ENCODE results near the gene KIF17.

Gene KIF17

DNA sequence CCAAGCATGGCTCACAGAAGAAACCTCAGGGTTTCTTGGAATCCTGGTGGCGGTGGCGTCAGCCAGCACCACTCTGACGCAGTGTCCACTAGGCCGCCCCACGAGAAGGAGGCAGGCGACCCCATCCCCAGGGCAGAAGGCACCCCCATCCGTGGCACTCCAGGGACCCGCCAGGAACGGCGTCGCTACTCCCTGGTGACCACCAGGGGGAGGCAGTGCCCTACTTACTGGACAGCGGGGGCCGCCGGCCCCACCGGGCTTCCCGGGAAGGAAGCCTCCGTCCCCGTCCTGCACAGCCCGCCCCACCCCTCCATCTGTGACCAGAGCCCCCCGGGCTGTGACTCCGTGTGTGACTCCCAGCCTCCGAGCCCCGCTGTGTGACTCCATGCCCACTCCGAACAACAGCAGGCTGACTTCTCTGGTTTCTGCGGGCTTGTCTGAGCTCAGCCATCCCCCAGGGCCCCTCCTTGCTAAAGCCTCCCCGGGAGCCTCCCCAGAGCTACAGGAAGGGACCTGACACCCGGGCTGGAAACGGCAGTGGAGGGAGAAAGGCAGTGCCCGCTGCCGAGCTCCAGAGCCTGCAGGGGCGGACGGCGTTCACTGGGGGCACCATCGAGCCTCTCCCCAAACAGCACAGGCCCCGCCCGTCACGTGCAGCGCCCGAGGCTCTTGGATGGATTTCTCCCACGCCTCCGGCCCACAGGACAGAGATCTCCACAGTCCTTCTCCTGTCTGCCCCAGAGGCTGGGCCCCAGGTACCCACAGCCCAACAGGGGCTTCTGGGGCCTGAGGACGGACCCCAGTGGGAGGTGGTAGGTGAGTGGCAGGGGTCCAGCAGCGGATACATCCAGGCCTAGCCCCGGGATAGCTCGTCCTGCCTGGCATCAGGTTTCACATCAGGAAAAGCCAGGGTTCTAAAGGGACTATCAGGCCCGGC, 21.1 kb downstream of the KIF17 start:
- peak overlapping the region; percentile 77 for H3K4me3 Mint-ChIP-seq
- H3K36me3 Mint-ChIP-seq (ENCODE audit: low read depth): no peaks in the 10 kb centered on the region
- no peak overlapping the region for H3K27ac Mint-ChIP-seq
- H3K4me1 Mint-ChIP-seq: peaks cover 4% of the 10 kb centered on the region
- no peaks in the 10 kb centered on the region for H3K27me3 Mint-ChIP-seq
- no peaks in the 10 kb centered on the region for H3K9me3 Mint-ChIP-seq
- ATAC-seq (peak; percentile 89), DNase-seq (peak; percentile 79)

DNA sequence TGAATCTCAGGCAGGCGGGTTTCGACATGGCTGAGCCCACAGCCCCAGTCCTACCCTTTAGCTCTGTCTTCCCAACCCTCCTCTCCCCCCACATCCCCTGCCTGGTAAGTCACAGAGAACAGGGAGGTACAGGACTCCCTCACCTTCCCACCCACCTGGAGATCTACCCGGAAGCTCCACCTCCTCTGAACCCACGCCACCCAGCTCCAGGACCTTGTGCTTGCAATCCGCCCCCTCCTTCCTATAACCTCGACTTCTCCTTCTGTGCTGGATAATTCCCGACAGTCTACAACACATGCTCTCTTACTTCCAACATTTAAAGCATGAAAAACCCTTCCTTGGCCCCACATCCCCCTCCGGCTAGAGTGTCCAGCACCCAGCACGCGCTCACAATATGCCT, 22.3 kb downstream of the KIF17 start:
- ATAC-seq (no peak), DNase-seq (no peak)
- no peaks in the 10 kb centered on the region for H3K9me3 Mint-ChIP-seq
- H3K4me3 Mint-ChIP-seq: no peak overlapping the region
- peaks cover 4% of the 10 kb centered on the region for H3K4me1 Mint-ChIP-seq
- no peaks in the 10 kb centered on the region for H3K27me3 Mint-ChIP-seq
- no peaks in the 10 kb centered on the region for H3K36me3 Mint-ChIP-seq (ENCODE audit: low read depth)
- H3K27ac Mint-ChIP-seq: no peak overlapping the region

DNA sequence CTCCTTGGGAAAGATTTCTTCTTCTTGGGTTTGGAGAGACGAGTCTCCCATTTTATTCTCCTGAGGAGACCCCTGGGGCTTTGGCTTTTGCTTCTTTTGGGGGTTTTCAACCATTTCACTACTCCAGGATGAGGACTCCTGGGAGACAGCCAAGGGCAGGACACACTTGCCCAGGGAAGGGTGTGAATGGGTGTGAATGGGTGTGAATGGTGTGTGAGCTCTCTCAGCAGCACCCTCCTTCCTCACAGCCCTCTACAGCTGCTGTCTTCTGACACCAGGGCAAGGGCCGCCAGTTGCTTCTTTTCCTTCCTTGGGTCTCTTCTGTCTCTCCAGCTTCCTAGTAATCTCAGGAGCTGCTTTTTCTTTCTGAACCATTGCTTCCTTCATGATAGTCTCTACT, 24.2 kb downstream of the KIF17 start:
- no peaks in the 10 kb centered on the region for H3K9me3 Mint-ChIP-seq
- no peaks in the 10 kb centered on the region for H3K36me3 Mint-ChIP-seq (ENCODE audit: low read depth)

DNA sequence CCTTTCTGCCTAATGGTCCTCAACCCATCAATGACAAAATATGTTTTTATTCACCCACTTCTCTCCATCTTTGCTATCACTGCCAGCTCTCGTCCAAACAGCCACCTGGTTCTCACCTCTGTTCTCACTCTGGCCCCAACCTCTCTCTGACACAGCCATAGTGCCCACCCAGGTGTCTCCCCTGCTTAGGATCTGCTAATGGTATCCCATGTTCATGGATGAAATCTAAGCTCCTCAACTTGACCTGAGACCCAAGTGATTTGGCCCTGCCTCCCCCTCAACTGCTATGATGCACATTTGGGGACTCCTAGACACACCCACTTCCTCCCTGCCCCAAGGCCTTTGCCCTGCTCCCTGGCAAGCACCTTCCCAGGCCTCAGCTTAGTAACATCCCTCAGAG, 25.9 kb downstream of the KIF17 start:
- H3K4me3 Mint-ChIP-seq: no peak overlapping the region
- DNase-seq: no peak
- ATAC-seq: no peak
- H3K27ac Mint-ChIP-seq: no peak overlapping the region
- no peaks in the 10 kb centered on the region for H3K27me3 Mint-ChIP-seq
- peaks cover 4% of the 10 kb centered on the region for H3K4me1 Mint-ChIP-seq
- no peaks in the 10 kb centered on the region for H3K9me3 Mint-ChIP-seq
- no peaks in the 10 kb centered on the region for H3K36me3 Mint-ChIP-seq (ENCODE audit: low read depth)

More for the DNA sequence above, 24.2 kb downstream of the KIF17 start:
- no peak for DNase-seq
- Mint-ChIP-seq H3K4me1 (peaks cover 4% of the 10 kb centered on the region), H3K4me3 (no peak overlapping the region), H3K27ac (no peak overlapping the region), H3K27me3 (no peaks in the 10 kb centered on the region)
- no peak for ATAC-seq

DNA sequence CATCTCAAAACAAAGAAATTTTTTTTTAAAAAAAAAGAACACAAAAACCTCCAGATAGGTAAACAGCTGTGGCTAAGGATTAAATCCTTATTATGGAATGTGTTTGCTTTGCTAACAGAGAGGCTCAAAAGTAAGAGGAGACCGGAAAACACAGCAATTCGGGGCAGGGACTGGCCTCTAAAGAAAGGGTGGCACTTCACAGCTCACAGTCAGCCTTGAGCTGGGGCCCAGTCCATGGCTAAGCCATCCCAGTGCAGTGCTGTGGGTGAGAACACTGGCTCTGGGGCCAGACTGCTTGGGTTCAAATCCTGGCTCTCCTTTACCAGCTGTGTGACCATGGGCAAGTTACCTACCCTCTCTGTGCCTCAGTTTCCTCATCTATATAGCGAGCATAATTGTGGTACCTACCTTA, 28.2 kb downstream of the KIF17 start:
- no peak for DNase-seq
- Mint-ChIP-seq H3K36me3 (ENCODE audit: low read depth) (no peaks in the 10 kb centered on the region), H3K9me3 (no peaks in the 10 kb centered on the region), H3K27ac (no peak overlapping the region), H3K27me3 (no peaks in the 10 kb centered on the region), H3K4me1 (no peaks in the 10 kb centered on the region), H3K4me3 (no peak overlapping the region)
- ATAC-seq: no peak

DNA sequence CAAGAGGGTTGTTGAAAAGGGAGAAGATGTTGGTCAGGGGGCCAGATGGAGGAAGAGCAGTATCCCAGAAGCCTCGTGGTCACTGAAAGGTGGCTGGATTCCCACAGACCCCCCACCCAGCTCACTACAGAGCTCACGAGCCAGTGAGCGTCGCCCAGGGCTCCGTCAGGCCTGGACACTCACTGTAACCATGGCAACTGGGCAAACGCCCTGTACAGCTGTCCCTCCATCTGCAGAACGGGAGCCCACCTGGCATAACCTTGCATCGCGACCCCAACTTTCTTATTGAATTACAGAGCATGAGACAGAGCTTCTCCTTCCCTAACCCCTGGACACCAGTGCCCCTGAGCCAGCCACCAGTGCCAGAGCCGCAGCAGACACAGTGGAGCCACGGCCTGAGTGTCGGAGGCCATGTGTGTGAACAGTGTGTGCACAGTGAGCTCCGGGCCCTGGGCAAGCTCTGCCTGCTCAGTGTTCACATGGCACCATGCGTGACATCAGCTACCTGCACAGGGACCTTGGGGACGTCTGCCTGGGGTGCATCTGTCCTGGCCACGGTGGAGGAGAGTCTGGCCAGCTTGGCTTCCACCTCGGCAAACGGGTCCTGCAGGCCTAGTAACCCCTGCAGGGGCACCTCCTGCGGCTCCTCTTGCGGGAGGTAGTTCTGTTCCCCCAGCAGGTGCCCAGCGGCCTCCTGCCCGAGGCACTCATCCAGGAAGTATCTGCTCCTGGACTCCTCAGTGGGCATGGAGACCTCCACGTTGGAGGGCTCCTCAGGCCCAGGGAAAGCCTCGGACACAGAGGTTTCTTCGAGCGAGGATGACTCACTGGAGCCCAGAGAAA, 30.7 kb downstream of the KIF17 start:
- Mint-ChIP-seq H3K27ac (no peak overlapping the region), H3K4me3 (no peak overlapping the region), H3K36me3 (ENCODE audit: low read depth) (no peaks in the 10 kb centered on the region), H3K4me1 (no peaks in the 10 kb centered on the region), H3K27me3 (peaks cover under 1% of the 10 kb centered on the region), H3K9me3 (no peaks in the 10 kb centered on the region)
- ATAC-seq (no peak), DNase-seq (no peak)

DNA sequence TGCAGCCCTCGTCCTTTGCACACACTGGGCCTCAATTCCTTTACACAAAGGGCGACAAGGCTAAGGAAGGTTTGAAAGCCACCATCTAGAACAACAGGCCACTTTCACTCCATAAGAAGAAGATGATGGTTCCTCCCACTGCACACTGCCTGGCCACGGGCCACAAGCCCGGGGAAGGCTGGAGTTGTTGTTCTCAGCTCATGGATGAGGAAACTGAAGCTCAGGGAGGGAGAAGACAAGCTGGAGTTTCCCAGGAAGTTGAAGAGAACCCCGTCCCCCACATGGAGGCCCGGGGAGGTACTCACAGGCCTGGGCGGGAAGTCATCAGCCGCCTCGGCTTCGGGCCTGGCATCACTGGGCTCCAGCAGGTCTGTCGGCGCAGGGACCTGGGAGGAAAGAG, 32.1 kb downstream of the KIF17 start:
- ATAC-seq (no peak), DNase-seq (no peak)
- Mint-ChIP-seq H3K4me3 (no peak overlapping the region), H3K27me3 (peaks cover 3% of the 10 kb centered on the region), H3K4me1 (no peaks in the 10 kb centered on the region), H3K27ac (no peak overlapping the region), H3K9me3 (no peaks in the 10 kb centered on the region), H3K36me3 (ENCODE audit: low read depth) (no peaks in the 10 kb centered on the region)

DNA sequence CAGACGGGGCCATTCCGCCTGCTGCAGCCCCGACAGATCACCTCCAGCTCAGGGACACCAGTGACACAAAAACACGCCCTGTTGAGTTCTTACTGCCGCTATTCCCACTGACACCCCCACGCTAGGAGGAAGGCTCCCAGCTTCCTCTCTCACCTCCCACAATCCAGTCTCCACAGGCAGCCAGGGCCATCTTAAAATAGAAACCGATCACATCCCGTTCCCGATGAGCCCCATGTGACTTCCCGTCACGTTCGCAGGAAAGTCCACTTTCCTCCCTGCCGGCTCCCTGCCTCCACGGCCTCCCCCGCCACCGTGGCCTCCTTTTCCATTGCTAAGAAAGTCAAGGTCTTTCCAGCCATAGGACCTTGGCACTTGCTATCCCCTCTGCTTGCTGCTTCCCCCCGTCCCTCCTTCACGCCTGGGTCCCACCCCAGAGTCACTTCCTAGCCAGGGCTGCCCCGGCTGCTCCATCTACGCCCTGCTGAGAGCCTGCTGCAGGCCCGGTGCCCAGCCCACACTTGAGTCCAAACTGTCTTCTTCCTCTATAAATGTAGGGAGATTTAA, 32.6 kb downstream of the KIF17 start:
- Mint-ChIP-seq H3K27me3 (peaks cover 5% of the 10 kb centered on the region), H3K4me1 (no peaks in the 10 kb centered on the region), H3K4me3 (no peak overlapping the region), H3K27ac (no peak overlapping the region), H3K9me3 (no peaks in the 10 kb centered on the region), H3K36me3 (ENCODE audit: low read depth) (no peaks in the 10 kb centered on the region)
- ATAC-seq (no peak), DNase-seq (no peak)

DNA sequence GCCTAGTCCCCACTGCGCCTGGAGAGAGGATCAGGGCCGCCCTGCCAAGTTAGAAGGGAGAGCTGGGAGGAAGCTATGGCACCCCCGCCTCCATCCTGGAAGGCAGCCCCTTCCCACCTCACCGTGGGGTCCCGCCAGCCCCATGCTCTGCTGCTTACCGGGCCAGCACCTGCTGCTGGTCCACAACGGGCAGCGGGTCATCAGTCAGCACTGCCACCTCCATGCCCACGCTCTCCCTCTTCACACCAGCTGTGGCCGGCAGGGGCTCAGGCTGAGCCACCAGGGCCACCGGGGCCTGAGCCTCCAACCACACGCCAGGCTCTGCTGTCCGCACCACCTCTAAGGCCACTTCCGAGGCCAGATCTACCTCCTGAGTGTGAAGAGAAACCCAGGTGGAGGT, 33.2 kb downstream of the KIF17 start:
- DNase-seq (no peak), ATAC-seq (no peak)
- H3K27me3 Mint-ChIP-seq: peaks cover 7% of the 10 kb centered on the region
- H3K36me3 Mint-ChIP-seq (ENCODE audit: low read depth): no peaks in the 10 kb centered on the region
- no peaks in the 10 kb centered on the region for H3K9me3 Mint-ChIP-seq
- H3K27ac Mint-ChIP-seq: no peak overlapping the region
- H3K4me3 Mint-ChIP-seq: no peak overlapping the region
- no peaks in the 10 kb centered on the region for H3K4me1 Mint-ChIP-seq

DNA sequence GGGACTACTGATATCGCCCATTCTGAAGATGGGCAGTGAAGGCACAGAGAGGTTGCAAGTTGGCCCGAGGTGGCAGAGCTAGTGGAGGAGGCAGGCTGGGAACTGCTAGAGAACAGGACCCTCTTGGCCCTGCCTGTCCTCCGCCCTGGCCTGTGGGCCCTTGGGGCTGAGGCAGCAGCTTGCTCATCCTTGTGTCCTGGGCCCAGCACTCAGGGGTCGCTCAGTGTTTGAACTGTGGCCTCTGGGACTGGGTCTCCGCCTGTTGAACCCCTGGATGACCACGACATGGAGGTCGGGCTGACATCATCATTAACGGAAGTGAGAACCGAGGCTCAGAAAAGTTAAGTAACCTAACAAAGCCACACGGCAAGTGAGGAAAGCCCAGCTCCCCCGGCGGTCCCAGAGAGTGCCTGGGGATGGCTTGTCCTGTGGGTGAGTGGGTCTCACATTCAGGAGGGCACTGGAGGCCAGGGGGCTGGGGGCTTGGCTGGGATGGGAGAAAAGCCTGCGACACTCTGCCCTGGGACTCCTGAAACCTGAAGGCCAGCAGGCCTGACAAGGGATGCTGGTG, 33.7 kb downstream of the KIF17 start:
- H3K27ac Mint-ChIP-seq: no peak overlapping the region
- no peak for DNase-seq

DNA sequence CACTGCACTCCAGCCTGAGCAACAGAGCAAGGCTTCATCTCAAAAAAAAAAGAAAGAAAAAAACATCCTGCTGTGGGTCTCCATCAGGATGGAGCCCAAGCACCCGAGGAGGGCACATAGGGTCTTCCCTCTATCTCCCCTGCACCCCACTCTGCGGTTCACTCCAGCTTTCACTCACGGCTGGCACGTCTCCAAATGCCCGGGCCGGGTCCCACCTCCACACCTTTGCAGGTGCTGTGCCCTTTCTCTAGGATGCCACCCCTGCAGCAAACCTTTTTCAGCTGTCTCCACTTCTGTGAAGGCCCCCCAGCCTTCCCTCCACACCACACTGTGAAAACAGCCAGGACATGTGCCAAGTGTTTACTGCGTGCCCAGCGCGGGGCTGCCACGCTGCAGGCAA, 34.2 kb downstream of the KIF17 start:
- no peak overlapping the region for H3K27ac Mint-ChIP-seq
- H3K36me3 Mint-ChIP-seq (ENCODE audit: low read depth): no peaks in the 10 kb centered on the region
- ATAC-seq (no peak), DNase-seq (no peak)
- H3K9me3 Mint-ChIP-seq: peaks cover 2% of the 10 kb centered on the region
- no peak overlapping the region for H3K4me3 Mint-ChIP-seq
- peaks cover 7% of the 10 kb centered on the region for H3K27me3 Mint-ChIP-seq
- peaks cover 4% of the 10 kb centered on the region for H3K4me1 Mint-ChIP-seq

More for the DNA sequence above, 33.7 kb downstream of the KIF17 start:
- H3K9me3 Mint-ChIP-seq: no peaks in the 10 kb centered on the region
- H3K27me3 Mint-ChIP-seq: peaks cover 7% of the 10 kb centered on the region
- no peaks in the 10 kb centered on the region for H3K36me3 Mint-ChIP-seq (ENCODE audit: low read depth)
- no peak for ATAC-seq
- no peak overlapping the region for H3K4me3 Mint-ChIP-seq
- no peaks in the 10 kb centered on the region for H3K4me1 Mint-ChIP-seq

DNA sequence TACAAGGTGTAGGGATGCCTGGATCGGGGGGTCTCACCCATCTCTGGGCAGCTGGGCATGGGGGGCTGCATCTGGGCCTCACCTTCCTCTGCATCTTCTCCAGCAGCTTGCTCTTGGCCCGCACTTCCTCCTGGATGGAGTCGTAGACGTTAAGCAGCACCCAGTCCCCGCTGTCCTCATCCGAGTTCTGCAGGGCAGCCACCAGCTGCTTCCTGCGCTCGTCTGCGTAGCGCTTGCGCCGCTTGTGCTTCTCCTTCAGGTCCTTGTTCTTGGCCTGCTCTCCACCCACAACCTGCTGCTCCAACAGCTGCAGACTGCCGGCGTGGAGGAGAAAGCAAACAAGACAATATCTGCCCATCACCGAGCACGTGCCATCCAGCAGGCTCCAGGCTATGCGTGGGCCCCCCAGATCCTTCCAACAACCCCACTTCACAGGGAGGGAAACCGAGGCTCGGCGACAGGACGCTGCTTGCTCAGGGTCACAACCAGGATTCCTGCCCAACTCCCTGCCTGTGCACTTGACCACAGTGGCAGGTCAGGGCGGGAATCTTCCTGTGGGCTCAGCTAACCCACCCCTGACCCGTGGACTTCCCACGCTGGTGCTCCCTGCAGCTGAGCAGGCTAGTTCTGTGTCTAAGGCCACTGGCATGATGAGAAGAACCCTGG, 35.1 kb downstream of the KIF17 start:
- H3K27me3 Mint-ChIP-seq: peaks cover 9% of the 10 kb centered on the region
- H3K9me3 Mint-ChIP-seq: peaks cover 8% of the 10 kb centered on the region
- DNase-seq (no peak), ATAC-seq (no peak)
- H3K4me1 Mint-ChIP-seq: peaks cover 11% of the 10 kb centered on the region
- H3K36me3 Mint-ChIP-seq (ENCODE audit: low read depth): peaks cover 3% of the 10 kb centered on the region
- H3K4me3 Mint-ChIP-seq: no peak overlapping the region
- no peak overlapping the region for H3K27ac Mint-ChIP-seq

DNA sequence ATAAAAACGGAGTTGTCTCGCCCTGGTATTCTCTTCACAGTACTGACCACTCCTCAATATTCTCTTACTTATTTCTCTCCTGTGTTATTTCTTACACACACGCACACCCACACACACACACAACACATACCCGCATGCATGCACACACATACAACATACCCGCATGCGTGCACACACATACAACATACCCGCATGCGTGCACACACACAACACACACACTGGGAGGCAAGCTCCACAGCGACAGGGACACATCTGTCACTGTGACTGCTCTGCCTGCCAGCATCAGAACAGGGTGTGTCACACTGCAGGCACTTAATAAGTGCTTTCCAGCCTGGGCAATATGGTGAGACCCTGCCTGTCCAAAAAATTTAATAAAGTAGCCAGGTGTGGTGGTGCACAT, 35.8 kb downstream of the KIF17 start:
- Mint-ChIP-seq H3K36me3 (ENCODE audit: low read depth) (peaks cover 4% of the 10 kb centered on the region), H3K4me1 (peaks cover 11% of the 10 kb centered on the region), H3K27ac (no peak overlapping the region), H3K27me3 (peaks cover 10% of the 10 kb centered on the region), H3K4me3 (no peak overlapping the region), H3K9me3 (peaks cover 9% of the 10 kb centered on the region)
- no peak for ATAC-seq
- DNase-seq: no peak

DNA sequence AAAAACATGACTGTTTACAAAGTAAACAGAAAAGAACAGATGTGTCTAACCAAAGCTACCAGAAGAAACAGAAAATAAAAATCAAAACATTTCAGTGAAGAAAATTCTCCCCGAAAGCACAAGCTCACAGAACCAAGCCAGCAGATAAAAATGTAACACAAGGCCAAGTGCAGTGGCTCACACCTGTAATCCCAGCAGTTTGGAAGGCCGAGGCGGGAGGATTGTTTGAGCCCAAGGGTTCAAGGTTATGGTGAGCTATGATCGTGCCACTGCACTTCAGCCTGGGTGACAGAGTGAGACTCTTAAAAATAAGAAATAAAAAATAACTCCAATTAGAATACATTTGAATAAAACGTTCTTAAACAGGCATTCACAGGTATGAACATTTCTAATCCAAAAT, 37.5 kb downstream of the KIF17 start:
- H3K9me3 Mint-ChIP-seq: peaks cover 9% of the 10 kb centered on the region
- peaks cover 18% of the 10 kb centered on the region for H3K27me3 Mint-ChIP-seq
- no peak overlapping the region for H3K4me3 Mint-ChIP-seq
- H3K36me3 Mint-ChIP-seq (ENCODE audit: low read depth): peaks cover 4% of the 10 kb centered on the region
- ATAC-seq (no peak), DNase-seq (no peak)
- H3K4me1 Mint-ChIP-seq: peaks cover 11% of the 10 kb centered on the region
- H3K27ac Mint-ChIP-seq: no peak overlapping the region
